Panc1 (cell line): Measurements from ENCODE around the gene MSANTD4. TPM values are rescaled to one million over a fixed set of nuclear protein-coding genes. Genes with fewer than 3 reads are reported as not detected.

Experiments
- ATAC-seq: fragments of 200-7000 bp; cut with Tn5 transposase; 2 replicates; pipeline ENCODE4 v1.9.1; 2020; ENCODE audit warnings: mild to moderate bottlenecking, moderate library complexity
- BruUV-seq: library from RNA; stranded (reverse); fragments of 400-500 nt; replicated peaks from 2 replicates; lab custom pipeline; 2021; lab: Mats Ljungman, UMichigan
- CTCF ChIA-PET: fragments of 300-600 bp; sonication (Branson Sonifier 250); formaldehyde crosslinking; loops from one replicate; lab custom pipeline; 2022; ENCODE audit warnings: antibody characterized with exemption; lab: Charles Lee
- POLR2A ChIA-PET: fragments of 300-600 bp; sonication (Branson Sonifier 250); formaldehyde crosslinking; loops from one replicate; lab custom pipeline; 2022; ENCODE audit warnings: antibody characterized with exemption; lab: Charles Lee
- DNase-seq: peaks from one replicate; pipeline ENCODE4 v3.0.0-alpha.2; 2010; ENCODE audit warnings: low read depth, low spot score
- H3K27ac ChIP-seq: 2 replicates; pipeline ENCODE4 v1.5.1; 2011; ENCODE audit warnings: mild to moderate bottlenecking, low read length, inconsistent platforms
- H3K27me3 ChIP-seq: fragments of 200-500 bp; sonication (Bioruptor generic); 2 replicates; pipeline ENCODE4 v1.6.0; 2014; ENCODE audit warnings: low read length, inconsistent platforms; ENCODE audit not compliant: control insufficient read depth, insufficient read depth
- H3K36me3 ChIP-seq: fragments of 200-500 bp; sonication (Bioruptor generic); 2 replicates; pipeline ENCODE4 v1.5.1; 2014; ENCODE audit warnings: inconsistent platforms, mild to moderate bottlenecking, low read length, moderate library complexity; ENCODE audit not compliant: control insufficient read depth, insufficient read depth
- H3K4me1 ChIP-seq: 2 replicates; pipeline ENCODE4 v1.5.1; 2011; ENCODE audit warnings: inconsistent platforms, mild to moderate bottlenecking, low read length, moderate library complexity; ENCODE audit not compliant: control insufficient read depth, insufficient read depth
- H3K4me3 ChIP-seq, 2 experiments: 2 replicates each; pipeline ENCODE4 v1.5.1; 2011 to 2012; ENCODE audit warnings: low read depth in 2 of 2, low read length in 2 of 2, mild to moderate bottlenecking in 2 of 2, inconsistent platforms in 1 of 2, moderate library complexity in 1 of 2
- H3K9me3 ChIP-seq: fragments of 200-500 bp; sonication (Bioruptor generic); 2 replicates; pipeline ENCODE4 v1.5.1; 2014; ENCODE audit warnings: low read depth, mild to moderate bottlenecking, inconsistent platforms, low read length, moderate library complexity; ENCODE audit not compliant: control insufficient read depth, insufficient read depth
- CTCF ChIP-seq: fragments of 450-650 bp; IDR thresholded peaks from 2 replicates; pipeline ENCODE4 v1.5.1; 2017; ENCODE audit warnings: mild to moderate bottlenecking
- POLR2AphosphoS5 ChIP-seq: IDR thresholded peaks from 2 replicates; pipeline ENCODE4 v1.6.1; 2012; ENCODE audit warnings: mild to moderate bottlenecking, low read depth, low read length, moderate library complexity
- SIN3A ChIP-seq: IDR thresholded peaks from 2 replicates; pipeline ENCODE4 v1.6.1; 2012; ENCODE audit warnings: low read depth, mild to moderate bottlenecking, low read length, moderate library complexity, borderline replicate concordance; ENCODE audit not compliant: insufficient read depth
- TCF7L2 ChIP-seq: IDR thresholded peaks from 2 replicates; pipeline ENCODE4 v1.6.1; 2011; ENCODE audit warnings: mild to moderate bottlenecking, low read depth, low read length, inconsistent platforms
- in situ Hi-C: cut with HindIII; loops from 2 replicates; pipeline ENCODE4 v1.10.0; 2016; ENCODE audit warnings: low sequenced_read_pairs, low pct_unique_long_range_greater_than_20kb
- intact Hi-C: fragments of 100-400 bp; cut with micrococcal nuclease; formaldehyde crosslinking; loops from one replicate; pipeline ENCODE4 v1.10.0; 2022; ENCODE audit not compliant: unreplicated experiment
- total RNA-seq: library from RNA; stranded (reverse); gene quantifications from one replicate; pipeline ENCODE4 v1.2.1, GENCODE V29; 2021; ENCODE audit not compliant: unreplicated experiment
- TF ChIP-seq, protein P1 (sequence below), 2 experiments: IDR thresholded peaks; 2 replicates each; pipeline ENCODE4 v1.6.1; 2011 to 2012; ENCODE audit warnings: low read depth in 2 of 2, control low read depth in 1 of 2, low read length in 1 of 2, mild to moderate bottlenecking in 1 of 2, moderate library complexity in 1 of 2; ENCODE audit not compliant: insufficient read depth in 1 of 2

The MSANTD4 gene
- total RNA-seq, 1 experiment from 2014 or later, result 19.6 TPM

DNA sequence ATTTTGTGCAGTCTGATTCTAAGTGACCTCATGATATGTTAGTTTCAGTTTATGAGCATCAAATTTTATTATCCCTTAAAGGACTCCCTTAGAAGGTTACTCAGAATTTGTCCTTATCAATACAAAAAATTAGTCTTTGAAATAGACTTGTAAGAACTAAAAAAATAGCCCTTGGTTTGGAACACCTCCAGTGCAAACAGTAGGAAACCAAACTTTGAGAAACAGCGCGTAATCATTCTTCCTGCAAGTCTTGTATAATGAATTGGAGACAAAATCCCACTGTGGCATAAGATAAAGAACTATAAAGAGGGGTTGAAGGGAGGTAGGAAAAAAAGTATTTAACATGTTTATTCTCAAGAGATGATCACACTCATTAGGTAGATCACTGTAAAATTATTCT, 10.8 kb upstream of the MSANTD4 start:
- no peak for DNase-seq
- no TSS peak for BruUV-seq
- in situ Hi-C loops (no loop called here), intact Hi-C loops (no loop called here)
- no peaks in the 10 kb centered on the region for H3K27me3 ChIP-seq
- H3K4me3 ChIP-seq, result no peak overlapping the region
- ChIA-PET CTCF (no interaction called here), POLR2A (no interaction called here)
- no peak for TF ChIP-seq TCF7L2
- TF ChIP-seq, protein P1, sequence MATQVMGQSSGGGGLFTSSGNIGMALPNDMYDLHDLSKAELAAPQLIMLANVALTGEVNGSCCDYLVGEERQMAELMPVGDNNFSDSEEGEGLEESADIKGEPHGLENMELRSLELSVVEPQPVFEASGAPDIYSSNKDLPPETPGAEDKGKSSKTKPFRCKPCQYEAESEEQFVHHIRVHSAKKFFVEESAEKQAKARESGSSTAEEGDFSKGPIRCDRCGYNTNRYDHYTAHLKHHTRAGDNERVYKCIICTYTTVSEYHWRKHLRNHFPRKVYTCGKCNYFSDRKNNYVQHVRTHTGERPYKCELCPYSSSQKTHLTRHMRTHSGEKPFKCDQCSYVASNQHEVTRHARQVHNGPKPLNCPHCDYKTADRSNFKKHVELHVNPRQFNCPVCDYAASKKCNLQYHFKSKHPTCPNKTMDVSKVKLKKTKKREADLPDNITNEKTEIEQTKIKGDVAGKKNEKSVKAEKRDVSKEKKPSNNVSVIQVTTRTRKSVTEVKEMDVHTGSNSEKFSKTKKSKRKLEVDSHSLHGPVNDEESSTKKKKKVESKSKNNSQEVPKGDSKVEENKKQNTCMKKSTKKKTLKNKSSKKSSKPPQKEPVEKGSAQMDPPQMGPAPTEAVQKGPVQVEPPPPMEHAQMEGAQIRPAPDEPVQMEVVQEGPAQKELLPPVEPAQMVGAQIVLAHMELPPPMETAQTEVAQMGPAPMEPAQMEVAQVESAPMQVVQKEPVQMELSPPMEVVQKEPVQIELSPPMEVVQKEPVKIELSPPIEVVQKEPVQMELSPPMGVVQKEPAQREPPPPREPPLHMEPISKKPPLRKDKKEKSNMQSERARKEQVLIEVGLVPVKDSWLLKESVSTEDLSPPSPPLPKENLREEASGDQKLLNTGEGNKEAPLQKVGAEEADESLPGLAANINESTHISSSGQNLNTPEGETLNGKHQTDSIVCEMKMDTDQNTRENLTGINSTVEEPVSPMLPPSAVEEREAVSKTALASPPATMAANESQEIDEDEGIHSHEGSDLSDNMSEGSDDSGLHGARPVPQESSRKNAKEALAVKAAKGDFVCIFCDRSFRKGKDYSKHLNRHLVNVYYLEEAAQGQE (IDR thresholded peaks at IDR 0.05; ENCODE audit: insufficient read depth in 1 of 2, low read depth in 2 of 2, low read length in 1 of 2), result no peak
- no peak for TF ChIP-seq SIN3A
- no peak for TF ChIP-seq POLR2AphosphoS5
- TF ChIP-seq CTCF, result no peak
- no peaks in the 10 kb centered on the region for H3K4me1 ChIP-seq
- H3K9me3 ChIP-seq, result no peaks in the 10 kb centered on the region
- no peak overlapping the region for H3K27ac ChIP-seq
- no peak for ATAC-seq
- no peaks in the 10 kb centered on the region for H3K36me3 ChIP-seq

- intact Hi-C loops, result no loop called here
- BruUV-seq, result no TSS peak
- Histone ChIP-seq H3K9me3 (no peaks in the 10 kb centered on the region), H3K27ac (no peak overlapping the region), H3K4me1 (no peaks in the 10 kb centered on the region), H3K4me3 (no peak overlapping the region), H3K36me3 (no peaks in the 10 kb centered on the region), H3K27me3 (no peaks in the 10 kb centered on the region)
- ChIA-PET POLR2A (no interaction called here), CTCF (no interaction called here)
- no peak for TF ChIP-seq TCF7L2
- TF ChIP-seq SIN3A, result no peak
- no peak for TF ChIP-seq CTCF
- TF ChIP-seq, protein P1 (IDR thresholded peaks at IDR 0.05; ENCODE audit: insufficient read depth in 1 of 2, low read depth in 2 of 2, low read length in 1 of 2), result no peak
- no peak for TF ChIP-seq POLR2AphosphoS5
- DNase-seq (no peak), ATAC-seq (no peak)
- in situ Hi-C loops, result no loop called here
These were observed 9.9 kb upstream of the MSANTD4 start for GRCh38 chr11:106031936-106032335.
